8988T (cell line): ENCODE measurements around the gene FAM25A.
"Not testable (repeated sequence)": the region's sequence is repeated elsewhere in the genome, so short reads cannot be mapped to it uniquely, and the experiment has no call there.

Source experiments
- DNase-seq: peaks from one replicate; pipeline ENCODE4 v3.0.0; 2011

The FAM25A gene

GRCh38 chr10:87020056-87020455 is at the start of gene FAM25A:
FAM25A (plus strand) TSS chr10:87020294; CDS start chr10:87020325, 31 bp downstream.
- not testable (repeated sequence) for DNase-seq

- no peak for DNase-seq
These were observed 49.2 kb upstream of the FAM25A start for GRCh38 chr10:86970982-86971231.

DNA sequence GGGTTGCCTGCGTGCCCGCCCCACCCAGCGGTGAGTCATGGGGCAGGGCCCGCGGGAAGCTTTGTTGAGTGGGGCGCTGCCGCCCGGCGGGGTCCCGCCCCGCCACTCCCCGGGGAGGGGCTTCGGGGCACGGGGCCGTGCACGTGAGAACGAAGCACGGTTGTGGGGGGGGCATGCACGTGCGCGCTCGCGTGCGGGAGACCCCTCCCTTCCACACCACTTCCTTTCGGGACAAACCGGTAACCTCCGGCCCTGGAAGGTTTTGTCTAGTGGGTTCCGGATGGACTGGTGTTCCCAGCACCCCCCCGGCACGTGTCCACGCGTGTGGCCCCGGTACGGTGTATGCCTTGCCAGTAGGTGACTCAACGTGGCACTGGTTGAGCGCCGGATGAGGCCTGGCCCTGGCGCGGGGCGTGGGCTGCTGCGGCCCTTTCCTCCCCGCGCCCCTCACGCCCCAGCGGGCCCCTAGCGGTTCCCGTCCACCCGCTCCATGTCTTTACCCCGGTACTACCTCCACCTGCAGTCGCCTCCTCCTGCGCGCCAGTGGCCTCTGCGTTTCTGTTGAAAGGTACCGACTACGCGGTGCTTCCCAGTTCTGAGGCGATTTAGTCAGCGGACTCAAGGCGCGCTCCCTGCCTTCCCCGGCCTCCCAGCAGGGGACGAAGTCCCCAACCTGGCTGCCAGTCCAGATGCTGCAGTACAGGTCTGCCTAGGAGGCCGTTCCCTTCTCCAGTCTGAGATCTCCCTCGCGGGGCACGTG is 48.7 kb upstream of the FAM25A start:
- no peak for DNase-seq

GRCh38 chr10:86972613-86973380 is 47.3 kb upstream of the FAM25A start:
- no peak for DNase-seq

- no peak for DNase-seq
These were observed 45.6 kb upstream of the FAM25A start for GRCh38 chr10:86974484-86974883.

GRCh38 chr10:86976362-86977056 is 43.6 kb upstream of the FAM25A start:
- DNase-seq: no peak

DNA sequence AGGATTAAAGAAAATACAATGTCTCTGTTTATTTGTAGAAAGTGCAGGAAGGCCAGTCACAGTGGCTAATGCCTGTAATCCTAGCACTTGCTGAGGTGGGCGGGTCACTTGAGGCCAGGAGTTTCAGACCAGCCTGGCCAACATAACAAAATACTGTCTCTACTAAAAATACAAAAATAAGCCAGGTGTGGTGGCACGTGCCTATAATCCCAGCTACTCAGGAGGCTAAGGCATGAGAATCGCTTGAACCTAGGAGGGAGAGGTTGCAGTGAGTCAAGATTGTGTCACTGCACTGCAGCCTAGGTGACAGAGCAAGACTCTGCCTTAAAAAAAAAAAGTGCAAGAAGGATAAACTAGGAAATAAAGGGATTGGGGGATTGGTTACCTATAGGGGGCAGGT is 41.6 kb upstream of the FAM25A start:
- DNase-seq: not testable (repeated sequence)

GRCh38 chr10:86979296-86979818 is 40.7 kb upstream of the FAM25A start:
- no peak for DNase-seq

DNA sequence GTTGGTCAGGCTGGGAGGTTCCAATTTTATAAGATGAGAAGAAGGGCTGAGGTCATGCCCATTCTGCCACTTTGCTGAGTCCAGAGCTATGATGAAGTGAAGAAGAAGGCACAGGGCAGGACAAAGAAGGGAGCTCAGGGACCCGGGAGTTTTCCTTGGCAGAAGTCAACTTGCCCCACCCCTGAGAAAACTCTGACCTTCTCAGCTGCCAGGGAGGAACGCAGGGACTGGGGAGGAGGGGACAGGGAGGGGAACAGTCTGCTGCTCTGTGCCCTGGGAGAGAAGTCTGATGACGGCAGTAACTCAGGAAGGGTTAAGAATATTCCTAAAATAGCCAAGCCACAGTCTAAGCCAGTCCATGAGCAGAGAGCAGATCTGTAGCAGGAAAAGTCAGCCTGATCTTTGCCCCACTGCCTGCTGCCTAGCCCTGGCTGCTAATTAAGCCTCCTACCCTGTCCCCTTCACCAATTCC is 40.1 kb upstream of the FAM25A start:
- no peak for DNase-seq

- not testable (repeated sequence) for DNase-seq
These were observed 39.1 kb upstream of the FAM25A start for GRCh38 chr10:86981020-86981419.

DNA sequence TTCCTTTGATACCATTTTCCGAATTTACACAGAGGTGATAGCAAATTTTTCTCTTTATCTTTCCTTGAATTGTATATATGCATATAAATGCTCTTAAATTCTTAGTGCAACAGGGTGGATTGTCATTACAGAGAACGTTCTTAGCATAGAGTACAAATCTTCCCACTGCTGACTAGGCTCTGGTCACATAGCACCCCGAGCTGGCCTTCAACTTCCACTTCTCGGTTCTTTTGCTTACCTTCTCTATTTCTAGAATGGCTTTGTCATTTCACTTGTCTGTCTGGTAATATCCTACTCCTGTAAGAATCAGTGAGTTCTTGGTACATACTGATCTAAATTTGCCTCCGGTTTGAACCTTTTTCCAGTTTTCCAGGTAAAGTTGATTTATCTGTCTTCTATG is 38.4 kb upstream of the FAM25A start:
- DNase-seq: no peak

DNA sequence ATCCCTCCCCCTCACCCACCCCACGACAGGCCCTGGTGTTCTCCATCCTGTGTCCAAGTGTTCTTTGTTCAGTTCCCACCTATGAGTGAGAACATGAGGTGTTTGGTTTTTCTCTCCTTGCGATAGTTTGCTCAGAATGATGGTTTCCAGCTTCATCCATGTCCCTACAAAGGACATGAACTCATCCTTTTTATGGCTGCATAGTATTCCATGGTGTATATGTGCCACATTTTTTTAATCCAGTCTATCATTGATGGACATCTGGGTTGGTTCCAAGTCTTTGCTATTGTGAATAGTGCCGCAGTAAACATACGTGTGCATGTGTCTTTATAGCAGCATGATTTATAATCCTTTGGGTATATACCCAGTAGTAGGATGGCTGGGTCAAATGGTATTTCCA is 35.6 kb upstream of the FAM25A start:
- not testable (repeated sequence) for DNase-seq

GRCh38 chr10:86988520-86988919 is 31.6 kb upstream of the FAM25A start:
- DNase-seq: no peak

GRCh38 chr10:86991362-86991761 is 28.7 kb upstream of the FAM25A start:
- not testable (repeated sequence) for DNase-seq

GRCh38 chr10:86992456-86992855 is 27.6 kb upstream of the FAM25A start:
- no peak for DNase-seq

DNA sequence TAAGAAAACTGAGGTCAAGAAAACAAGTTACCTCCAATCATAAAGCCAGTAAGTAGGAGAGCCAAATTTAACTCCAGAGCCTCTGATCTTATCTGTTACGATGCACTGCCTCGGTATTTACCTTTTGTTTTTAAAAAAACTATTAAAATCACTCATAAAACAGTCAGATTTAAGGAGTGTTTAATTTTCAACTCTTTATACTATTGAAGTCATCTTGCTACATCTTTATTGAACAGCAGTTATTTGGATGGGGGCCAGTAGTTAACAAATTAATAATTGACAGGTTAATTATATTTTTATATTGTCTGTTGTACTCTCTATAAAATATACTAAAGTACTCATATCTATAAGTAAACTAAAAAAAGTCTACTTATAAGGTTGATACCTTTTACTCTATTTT is 27.2 kb upstream of the FAM25A start:
- no peak for DNase-seq

DNA sequence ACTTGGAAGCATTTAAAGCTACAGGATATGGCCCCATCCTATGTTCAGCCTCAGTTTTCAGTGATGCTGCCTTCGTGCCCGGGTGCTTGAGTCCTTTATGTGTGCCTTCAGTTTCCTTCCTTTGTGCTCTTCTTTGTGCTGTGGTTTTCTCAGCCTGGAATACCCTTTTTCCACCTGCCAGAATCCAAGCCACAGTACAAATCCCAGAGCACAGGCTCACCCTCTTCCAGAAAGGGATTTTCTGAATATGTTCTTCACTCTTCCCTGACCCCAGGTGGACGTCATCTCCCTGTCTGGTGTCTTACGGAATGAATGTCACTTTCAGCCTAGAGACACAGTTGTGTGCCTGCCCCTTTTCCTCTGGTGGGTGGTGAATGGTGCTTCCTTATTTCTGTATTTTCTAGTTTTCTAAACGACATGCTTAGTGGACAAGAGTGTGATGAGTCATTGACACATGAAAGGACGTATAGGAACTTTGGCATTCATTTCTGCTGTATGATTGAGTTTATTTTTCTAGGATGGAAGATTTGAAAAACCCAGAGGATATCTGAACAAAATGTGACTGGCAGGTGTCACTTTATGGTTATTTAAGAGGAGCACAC is 20.2 kb upstream of the FAM25A start:
- DNase-seq: not testable (repeated sequence)

DNA sequence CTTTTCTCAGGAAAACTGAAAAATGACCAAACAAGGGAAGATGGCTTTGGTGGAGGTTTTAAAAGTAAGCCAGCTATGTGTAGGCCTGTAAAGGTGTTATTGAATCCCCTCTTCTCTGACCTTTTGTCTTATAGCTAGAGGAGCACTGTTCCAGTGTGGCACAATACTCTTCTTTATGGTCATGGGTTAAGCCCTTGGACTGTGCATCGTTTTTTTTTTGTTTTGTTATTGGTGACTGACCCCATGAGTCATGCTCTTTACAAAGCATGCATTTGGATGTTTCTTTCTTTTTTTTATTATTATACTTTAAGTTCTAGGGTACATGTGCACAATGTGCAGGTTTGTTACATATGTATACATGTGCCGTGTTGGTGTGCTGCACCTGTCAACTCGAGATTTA is 19.6 kb upstream of the FAM25A start:
- DNase-seq: no peak

GRCh38 chr10:87007124-87007523 is 13.0 kb upstream of the FAM25A start:
- not testable (repeated sequence) for DNase-seq

GRCh38 chr10:87007674-87008073 is 12.4 kb upstream of the FAM25A start:
- DNase-seq: not testable (repeated sequence)

DNA sequence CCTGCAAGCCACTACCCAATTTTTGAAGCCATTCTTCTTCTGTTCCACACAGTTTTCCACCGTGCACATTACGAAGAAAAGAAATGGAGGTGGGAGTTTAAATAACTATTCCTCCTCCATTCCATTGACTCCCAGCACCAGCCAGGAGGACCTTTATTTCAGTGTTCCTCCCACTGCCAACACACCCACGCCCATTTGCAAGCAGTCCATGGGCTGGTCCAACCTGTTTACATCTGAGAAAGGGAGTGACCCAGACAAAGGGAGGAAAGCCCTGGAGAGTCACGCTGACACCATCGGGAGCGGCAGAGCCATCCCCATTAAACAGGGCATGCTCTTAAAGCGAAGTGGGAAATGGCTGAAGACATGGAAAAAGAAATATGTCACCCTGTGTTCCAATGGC is 11.8 kb upstream of the FAM25A start:
- DNase-seq: not testable (repeated sequence)

DNA sequence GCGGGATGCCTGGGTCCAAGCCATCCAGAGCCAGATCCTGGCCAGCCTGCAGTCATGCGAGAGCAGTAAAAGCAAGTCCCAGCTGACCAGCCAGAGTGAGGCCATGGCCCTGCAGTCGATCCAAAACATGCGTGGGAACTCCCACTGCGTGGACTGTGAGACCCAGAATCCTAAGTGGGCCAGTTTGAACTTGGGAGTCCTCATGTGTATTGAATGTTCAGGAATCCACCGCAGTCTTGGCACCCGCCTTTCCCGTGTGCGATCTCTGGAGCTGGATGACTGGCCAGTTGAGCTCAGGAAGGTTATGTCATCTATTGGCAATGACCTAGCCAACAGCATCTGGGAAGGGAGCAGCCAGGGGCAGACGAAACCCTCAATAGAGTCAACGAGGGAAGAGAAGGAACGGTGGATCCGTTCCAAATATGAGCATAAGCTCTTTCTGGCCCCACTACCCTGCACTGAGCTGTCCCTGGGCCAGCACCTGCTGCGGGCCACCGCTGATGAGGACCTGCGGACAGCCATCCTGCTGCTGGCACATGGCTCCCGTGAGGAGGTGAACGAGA is 10.9 kb upstream of the FAM25A start:
- DNase-seq: not testable (repeated sequence)

DNA sequence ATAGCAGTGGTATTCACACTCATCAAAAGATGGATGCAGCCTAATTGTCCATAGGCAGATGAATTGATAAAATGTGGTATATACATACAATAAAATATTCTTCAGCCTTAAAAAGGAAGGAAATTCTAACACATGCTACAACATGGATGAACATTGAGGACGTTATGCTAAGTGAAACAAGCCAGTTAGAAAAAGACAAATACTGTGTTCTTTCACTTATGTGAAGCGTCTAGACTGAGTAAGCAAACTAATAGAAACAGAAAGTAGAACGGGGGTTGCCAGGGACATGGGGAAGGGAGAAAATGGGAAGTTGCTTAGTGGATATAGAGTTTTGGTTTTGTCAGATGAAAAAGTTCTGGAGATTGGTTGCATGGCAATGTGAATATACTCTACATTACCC is 6.6 kb upstream of the FAM25A start:
- DNase-seq: not testable (repeated sequence)
